Measurements from ENCODE around the gene BCLAF1. TPM values are rescaled to one million over a fixed set of nuclear protein-coding genes. Genes with fewer than 3 reads are reported as not detected.

The BCLAF1 gene
- total RNA-seq, 6 donors from 2014 or later: 88.3 to 267 (median 96.6) TPM

- DNase-seq: no peak
- WGBS, 2 donors: 56 to 73% methylated on average over 4 of the region's 4 CpGs
Observed at GRCh38 chr6:136282906-136283305, 6.7 kb downstream of the BCLAF1 start.

GRCh38 chr6:136280032-136280609, 9.5 kb downstream of the BCLAF1 start:
- 74 to 81% methylated on average over 3 of the region's 3 CpGs for WGBS, 2 donors

More at GRCh38 chr6:136282906-136283305, 6.7 kb downstream of the BCLAF1 start:
- peaks cover 76 to 82% (median 80%) of the 10 kb centered on the region in 4 donors for H3K4me1 ChIP-seq
- no peak overlapping the region for H3K27ac ChIP-seq
- no peak for ATAC-seq (ENCODE audit: low FRiP score in 2 of 2)
- H3K36me3 ChIP-seq: peaks cover 0 to 39% (median 3%) of the 10 kb centered on the region in 4 donors
- TF ChIP-seq POLR2AphosphoS5 (IDR thresholded peaks at IDR 0.05): no peak
- no peak for TF ChIP-seq CTCF (IDR thresholded peaks at IDR 0.05)
- no peak for TF ChIP-seq POLR2A (IDR thresholded peaks at IDR 0.05)
- TF ChIP-seq EP300 (IDR thresholded peaks at IDR 0.05): no peak
- H3K27me3 ChIP-seq: no peaks in the 10 kb centered on the region
- no peak overlapping the region for H3K4me3 ChIP-seq
- H3K9me3 ChIP-seq: no peaks in the 10 kb centered on the region

DNA sequence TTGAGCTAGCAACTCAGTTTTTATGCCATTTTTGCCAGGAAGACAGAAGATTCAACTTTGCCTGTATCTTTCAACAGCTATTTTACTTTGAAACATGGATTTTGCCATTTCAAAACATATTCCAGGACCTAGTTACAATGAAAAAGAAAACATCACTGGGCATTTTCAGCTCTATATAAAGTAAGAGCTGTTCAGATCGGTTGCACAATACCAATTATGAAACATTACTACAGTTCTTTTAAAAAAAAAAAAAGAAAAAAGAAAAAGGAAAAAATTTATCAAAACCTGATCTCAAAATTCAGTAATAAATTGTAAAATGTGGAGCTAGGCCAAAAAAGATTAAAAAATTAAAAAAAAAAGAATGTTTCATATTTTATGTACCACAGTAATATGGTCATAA, 15.6 kb downstream of the BCLAF1 start:
- Histone ChIP-seq H3K4me3 (no peak overlapping the region), H3K4me1 (peaks cover 0 to 8% (median 3%) of the 10 kb centered on the region in 4 donors), H3K27me3 (no peaks in the 10 kb centered on the region), H3K27ac (no peak overlapping the region), H3K9me3 (no peaks in the 10 kb centered on the region), H3K36me3 (peaks cover 35 to 94% (median 43%) of the 10 kb centered on the region in 4 donors)
- 52 to 67% methylated on average over 1 of the region's 1 CpG for WGBS, 2 donors
- no peak for TF ChIP-seq POLR2A (IDR thresholded peaks at IDR 0.05)
- TF ChIP-seq EP300 (IDR thresholded peaks at IDR 0.05): no peak
- no peak for TF ChIP-seq POLR2AphosphoS5 (IDR thresholded peaks at IDR 0.05)
- TF ChIP-seq CTCF (IDR thresholded peaks at IDR 0.05): no peak
- ATAC-seq (ENCODE audit: low FRiP score in 2 of 2): no peak
- no peak for DNase-seq

More at GRCh38 chr6:136280032-136280609, 9.5 kb downstream of the BCLAF1 start:
- Histone ChIP-seq H3K27ac (no peak overlapping the region), H3K36me3 (peaks cover 9 to 62% (median 12%) of the 10 kb centered on the region in 4 donors), H3K27me3 (no peaks in the 10 kb centered on the region), H3K9me3 (no peaks in the 10 kb centered on the region), H3K4me1 (peaks cover 50 to 61% (median 58%) of the 10 kb centered on the region in 4 donors), H3K4me3 (no peak overlapping the region)
- ATAC-seq (ENCODE audit: low FRiP score in 2 of 2): no peak
- no peak for TF ChIP-seq POLR2AphosphoS5 (IDR thresholded peaks at IDR 0.05)
- TF ChIP-seq EP300 (IDR thresholded peaks at IDR 0.05): no peak
- no peak for TF ChIP-seq CTCF (IDR thresholded peaks at IDR 0.05)
- DNase-seq: no peak

DNA sequence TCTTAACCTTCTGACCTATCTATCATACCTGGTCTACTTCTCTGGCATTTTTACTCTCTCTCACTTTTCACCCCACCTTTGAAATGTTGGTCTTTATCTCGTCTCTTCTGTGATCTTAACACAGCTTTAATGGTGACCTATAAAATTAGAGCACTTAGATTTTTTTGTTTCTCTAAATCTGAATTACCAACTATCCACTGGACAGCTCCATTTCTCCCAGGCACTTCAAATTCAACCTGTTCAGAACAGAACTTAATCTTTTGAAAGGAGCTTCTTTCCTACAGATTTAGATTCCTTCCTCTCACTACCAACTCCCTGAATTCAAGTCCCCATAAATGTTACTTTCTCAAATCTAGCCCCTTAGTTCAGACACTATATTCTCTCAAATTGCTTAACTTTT, 24.5 kb downstream of the BCLAF1 start:
- 87 to 98% methylated on average over 1 of the region's 1 CpG for whole genome bisulfite sequencing, 2 donors

More for the DNA sequence above, 24.5 kb downstream of the BCLAF1 start:
- no peaks in the 10 kb centered on the region for H3K4me1 ChIP-seq
- TF ChIP-seq CTCF (IDR thresholded peaks at IDR 0.05) (no peak), POLR2AphosphoS5 (IDR thresholded peaks at IDR 0.05) (no peak), POLR2A (IDR thresholded peaks at IDR 0.05) (no peak), EP300 (IDR thresholded peaks at IDR 0.05) (no peak)
- H3K27me3 ChIP-seq: no peaks in the 10 kb centered on the region
- no peak overlapping the region for H3K4me3 ChIP-seq
- H3K27ac ChIP-seq: no peak overlapping the region
- H3K36me3 ChIP-seq: peaks cover 50 to 99% (median 65%) of the 10 kb centered on the region in 4 donors
- DNase-seq: no peak
- ATAC-seq (ENCODE audit: low FRiP score in 2 of 2): no peak
- H3K9me3 ChIP-seq: no peaks in the 10 kb centered on the region

Data from upper lobe of left lung (tissue), 6 donors.